SK-N-SH (cell line): ENCODE measurements around the gene NOX5. TPM values are rescaled to one million over a fixed set of nuclear protein-coding genes. Genes with fewer than 3 reads are reported as not detected.

Source experiments
- CTCF ChIA-PET: fragments of 300-600, 350-600 bp; formaldehyde crosslinking; extraction: SDS; loops from one replicate; lab custom pipeline; 2021; lab: Yijun Ruan, JAX
- POLR2A ChIA-PET: fragments of 350-600 bp; sonication (Branson Sonifier 250); formaldehyde crosslinking; extraction: SDS; loops from one replicate; lab custom pipeline; 2020; ENCODE audit warnings: antibody characterized with exemption, inconsistent platforms; lab: Yijun Ruan, JAX
- DNase-seq: peaks from one replicate; pipeline ENCODE4 v3.0.0; 2012
- H2AFZ ChIP-seq: fragments of 200-600 bp; sonication (generic); 2 replicates; pipeline ENCODE4 v1.8.1; 2016; ENCODE audit warnings: antibody characterized with exemption, mild to moderate bottlenecking, low read depth
- H3F3A ChIP-seq: fragments of 200-600 bp; sonication (generic); replicated peaks from 2 replicates; pipeline ENCODE3; 2016; ENCODE audit warnings: antibody characterized with exemption, mild to moderate bottlenecking; ENCODE audit not compliant: insufficient read depth
- H3K27ac ChIP-seq, 2 experiments: fragments of 200-500 bp in 1 of 2; fragments of 200-600 bp in 1 of 2; sonication (Bioruptor generic) in 1 of 2; sonication (generic), shearing (Covaris generic) in 1 of 2; 2 replicates each; pipeline versions ENCODE4 v1.5.1 to v1.6.1; 2014 to 2016; ENCODE audit warnings: low read depth in 2 of 2, inconsistent platforms in 1 of 2, low read length in 1 of 2, mild to moderate bottlenecking in 1 of 2, mixed read lengths in 1 of 2
- H3K27me3 ChIP-seq: fragments of 200-600 bp; sonication (generic), shearing (Covaris generic); 2 replicates; pipeline ENCODE4 v1.6.1; 2016; ENCODE audit warnings: mixed run types; ENCODE audit not compliant: insufficient read depth
- H3K36me3 ChIP-seq, 2 experiments: fragments of 200-500 bp in 1 of 2; fragments of 200-600 bp in 1 of 2; sonication (Bioruptor generic) in 1 of 2; sonication (generic) in 1 of 2; replicated peaks in 1 of 2; 2 replicates each; pipeline versions ENCODE3 to v1.5.1; 2014 to 2016; ENCODE audit warnings: low read length in 1 of 2, mild to moderate bottlenecking in 1 of 2; ENCODE audit not compliant: insufficient read depth in 2 of 2, control insufficient read depth in 1 of 2
- H3K4me1 ChIP-seq, 2 experiments: fragments of 200-500 bp in 1 of 2; fragments of 200-600 bp in 1 of 2; sonication (Bioruptor generic) in 1 of 2; sonication (generic), shearing (Covaris generic) in 1 of 2; 2 replicates each; pipeline versions ENCODE4 v1.5.1 to v1.6.1; 2014 to 2016; ENCODE audit warnings: low read depth in 1 of 2, low read length in 1 of 2, mixed run types in 1 of 2; ENCODE audit not compliant: insufficient read depth in 2 of 2, control insufficient read depth in 1 of 2
- H3K4me2 ChIP-seq: fragments of 200-600 bp; sonication (generic), shearing (Covaris generic); 2 replicates; pipeline ENCODE4 v1.6.1; 2017; ENCODE audit warnings: mixed run types
- H3K4me3 ChIP-seq, 2 experiments: fragments of 200-500 bp in 1 of 2; fragments of 200-600 bp in 1 of 2; sonication (Bioruptor generic) in 1 of 2; sonication (generic), shearing (Covaris generic) in 1 of 2; 2 replicates each; pipeline versions ENCODE4 v1.5.1 to v1.8.1; 2014 to 2016; ENCODE audit warnings: low read depth in 2 of 2, inconsistent platforms in 1 of 2, low read length in 1 of 2, mild to moderate bottlenecking in 1 of 2, mixed read lengths in 1 of 2, moderate library complexity in 1 of 2
- H3K79me2 ChIP-seq: fragments of 200-600 bp; sonication (generic); 2 replicates; pipeline ENCODE4 v1.8.1; 2017; ENCODE audit warnings: mild to moderate bottlenecking; ENCODE audit not compliant: insufficient read depth
- H3K9ac ChIP-seq: fragments of 200-600 bp; sonication (generic); 2 replicates; pipeline ENCODE4 v1.6.1; 2017; ENCODE audit warnings: mixed run types
- H3K9me2 ChIP-seq: fragments of 200-600 bp; sonication (generic); 2 replicates; pipeline ENCODE4 v1.6.1; 2017; ENCODE audit warnings: mixed run types
- H3K9me3 ChIP-seq: fragments of 200-600 bp; sonication (generic); 2 replicates; pipeline ENCODE4 v1.6.1; 2017; ENCODE audit warnings: mixed run types, mild to moderate bottlenecking, moderate library complexity
- H4K20me1 ChIP-seq: fragments of 200-600 bp; sonication (generic); 2 replicates; pipeline ENCODE4 v1.6.1; 2017; ENCODE audit warnings: mild to moderate bottlenecking, mixed run types; ENCODE audit not compliant: insufficient read depth
- CTCF ChIP-seq: fragments of 200-600 bp; sonication (generic); IDR thresholded peaks from 2 replicates; pipeline ENCODE4 v1.6.1; 2017; ENCODE audit warnings: antibody characterized with exemption, mild to moderate bottlenecking, moderate library complexity
- EP300 ChIP-seq, 2 experiments: IDR thresholded peaks; 2 replicates each; pipeline versions ENCODE4 v1.4.0 to v1.6.1; 2012; ENCODE audit warnings: borderline replicate concordance in 1 of 2, low read depth in 1 of 2, low read length in 1 of 2
- FOXM1 ChIP-seq: IDR thresholded peaks from 2 replicates; pipeline ENCODE4 v1.4.0; 2012; ENCODE audit warnings: low read depth, mild to moderate bottlenecking
- GABPA ChIP-seq: IDR thresholded peaks from 2 replicates; pipeline ENCODE4 v1.4.0; 2012; ENCODE audit warnings: low read depth, mild to moderate bottlenecking
- IRF3 ChIP-seq: fragments of 150-350 bp; IDR thresholded peaks from 2 replicates; pipeline ENCODE4 v1.6.1; 2016; ENCODE audit warnings: mild to moderate bottlenecking, low read depth, low read length
- NFIC ChIP-seq: IDR thresholded peaks from 2 replicates; pipeline ENCODE4 v1.4.0; 2012; ENCODE audit warnings: borderline replicate concordance
- PBX3 ChIP-seq: IDR thresholded peaks from 2 replicates; pipeline ENCODE4; 2012
- RCOR1 ChIP-seq: fragments of 150-350 bp; IDR thresholded peaks from 2 replicates; pipeline ENCODE4 v1.6.1; 2017; ENCODE audit warnings: antibody characterized with exemption, low read length
- SIN3A ChIP-seq: IDR thresholded peaks from 2 replicates; pipeline ENCODE4 v1.6.1; 2012; ENCODE audit warnings: low read depth, mild to moderate bottlenecking, low read length, moderate library complexity, borderline replicate concordance
- WGBS: methylation state at CpG from one replicate; pipeline ENCODE4 v1.1.6; 2017; ENCODE audit warnings: low lambda C conversion rate; 5-methylcytosine and 5-hydroxymethylcytosine counted together
- polyA plus RNA-seq, 3 experiments: library from polyadenylated mRNA; depleted of rRNA; stranded (reverse); fragments of >200 nt; gene quantifications; 2 replicates each; pipeline ENCODE4 v1.2.3, GENCODE V29; 2012

Gene NOX5
- polyA plus RNA-seq, 1 of the 3 experiments (the other 2 are of a cell fraction) = 0.05 TPM

GRCh38 chr15:69011641-69012040 is 2.9 kb upstream of the NOX5 start:
- ChIA-PET CTCF (interaction anchor here (0.6 to 1.6 kb wide), 5 partner anchors 9 to 136 kb away, joined by 3 to 4 read pairs (median 3); no protein-coding TSS in a partner anchor), POLR2A (no interaction called here)
- Histone ChIP-seq H3K9me3 (no peaks in the 10 kb centered on the region), H3K4me2 (no peak overlapping the region), H3K79me2 (no peaks in the 10 kb centered on the region), H3K9me2 (no peaks in the 10 kb centered on the region), H3K9ac (no peak overlapping the region), H3K4me1 (peaks cover 0 to 15% of the 10 kb centered on the region in 2 experiments; a peak in 2 of 4 replicates), H3F3A (no peaks in the 10 kb centered on the region), H3K36me3 (no peaks in the 10 kb centered on the region), H4K20me1 (no peaks in the 10 kb centered on the region), H3K27me3 (no peaks in the 10 kb centered on the region), H3K27ac (no peak overlapping the region), H3K4me3 (no peak overlapping the region), H2AFZ (no peak overlapping the region)
- TF ChIP-seq RCOR1 = no peak
- no peak for TF ChIP-seq CTCF
- TF ChIP-seq EP300 (IDR thresholded peaks at IDR 0.05; ENCODE audit: borderline replicate concordance in 1 of 2, low read depth in 1 of 2, low read length in 1 of 2) = no peak
- no peak for TF ChIP-seq GABPA
- TF ChIP-seq IRF3 = no peak
- no peak for TF ChIP-seq NFIC
- 48% methylated on average over 3 of the region's 3 CpGs for WGBS
- no peak for DNase-seq

GRCh38 chr15:69012761-69013364 is 1.6 kb upstream of the NOX5 start:
- Histone ChIP-seq H3K79me2 (no peaks in the 10 kb centered on the region), H3F3A (no peaks in the 10 kb centered on the region), H3K9me2 (no peaks in the 10 kb centered on the region), H3K27me3 (peaks cover 4% of the 10 kb centered on the region; the same call in 1 of the 2 replicates), H3K4me1 (peaks cover 0 to 15% of the 10 kb centered on the region in 2 experiments; a peak in 2 of 4 replicates), H3K27ac (no peak overlapping the region; a peak in 1 of 4 replicates), H2AFZ (no peak overlapping the region), H3K36me3 (no peaks in the 10 kb centered on the region), H4K20me1 (no peaks in the 10 kb centered on the region), H3K9ac (no peak overlapping the region), H3K4me2 (no peak overlapping the region), H3K9me3 (no peaks in the 10 kb centered on the region), H3K4me3 (no peak overlapping the region)
- ChIA-PET CTCF (interaction anchor here (2.6 kb wide), 1 partner anchor 19 kb away, joined by 12 read pairs; no protein-coding TSS in a partner anchor), POLR2A (no interaction called here)
- no peak for TF ChIP-seq CTCF
- no peak for TF ChIP-seq PBX3
- no peak for TF ChIP-seq SIN3A
- TF ChIP-seq FOXM1 = no peak
- DNase-seq = no peak
- 53% methylated on average over 5 of the region's 5 CpGs for WGBS
